ENCODE measurements around the gene MKLN1. TPM values are rescaled to one million over a fixed set of nuclear protein-coding genes. Genes with fewer than 3 reads are reported as not detected.
A peak's percentile ranks its signal among the peaks of the same experiment; 100 is the strongest.
"Not testable (repeated sequence)": the region's sequence is repeated elsewhere in the genome, so short reads cannot be mapped to it uniquely, and the experiment has no call there.

The MKLN1 gene
- polyA plus RNA-seq, 4 donors, result 7.9 to 32.6 (median 17.8) TPM

DNA sequence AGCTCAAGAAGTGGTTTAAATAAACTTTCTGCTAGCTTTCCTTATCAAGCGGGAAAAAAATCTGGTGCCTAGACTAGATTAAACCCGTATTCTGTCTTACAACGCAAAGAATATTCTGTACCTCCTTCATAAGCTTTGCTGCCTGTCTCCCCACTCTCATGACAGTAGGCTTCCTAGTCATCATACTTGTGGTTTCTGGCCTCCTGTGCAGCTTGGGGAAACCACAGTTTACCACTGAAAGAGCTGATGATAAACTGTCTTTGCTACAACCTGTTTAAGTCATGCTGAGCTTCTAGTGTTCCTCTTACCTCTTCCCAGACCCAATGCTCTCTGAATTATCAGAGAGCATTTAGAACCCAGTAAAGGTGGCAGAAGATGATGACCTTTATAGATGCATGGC is 173.7 kb downstream of the MKLN1 start:
- H3K27ac ChIP-seq (ENCODE audit: low read depth in 1 of 3, low read length in 2 of 3), result peak overlapping the region in 1 of 3 donors; percentile 17
- H3K4me1 ChIP-seq (ENCODE audit: control insufficient read depth in 3 of 3, insufficient read depth in 2 of 3, low read depth in 1 of 3, low read length in 2 of 3), result no peaks in the 10 kb centered on the region
- no peak overlapping the region for H3K4me3 ChIP-seq (ENCODE audit: low read depth in 1 of 3, low read length in 3 of 3)
- H3K27me3 ChIP-seq (ENCODE audit: control insufficient read depth in 3 of 3, insufficient read depth in 3 of 3, low read length in 3 of 3), result no peaks in the 10 kb centered on the region
- peaks cover 3 to 13% (median 3%) of the 10 kb centered on the region in 3 donors for H3K36me3 ChIP-seq (ENCODE audit: control insufficient read depth in 3 of 3, insufficient read depth in 2 of 3, low read depth in 1 of 3, low read length in 3 of 3)
- WGBS, 3 donors, result 64 to 88% (median 71%) methylated on average over 3 of the region's 3 CpGs
- no peak for FAIRE-seq
- no peaks in the 10 kb centered on the region for H3K9me3 ChIP-seq (ENCODE audit: control insufficient read depth in 2 of 2, insufficient read depth in 1 of 2, low read depth in 1 of 2, low read length in 1 of 2)
- peak in 1 of 2 donors; percentile 32 for DNase-seq

DNA sequence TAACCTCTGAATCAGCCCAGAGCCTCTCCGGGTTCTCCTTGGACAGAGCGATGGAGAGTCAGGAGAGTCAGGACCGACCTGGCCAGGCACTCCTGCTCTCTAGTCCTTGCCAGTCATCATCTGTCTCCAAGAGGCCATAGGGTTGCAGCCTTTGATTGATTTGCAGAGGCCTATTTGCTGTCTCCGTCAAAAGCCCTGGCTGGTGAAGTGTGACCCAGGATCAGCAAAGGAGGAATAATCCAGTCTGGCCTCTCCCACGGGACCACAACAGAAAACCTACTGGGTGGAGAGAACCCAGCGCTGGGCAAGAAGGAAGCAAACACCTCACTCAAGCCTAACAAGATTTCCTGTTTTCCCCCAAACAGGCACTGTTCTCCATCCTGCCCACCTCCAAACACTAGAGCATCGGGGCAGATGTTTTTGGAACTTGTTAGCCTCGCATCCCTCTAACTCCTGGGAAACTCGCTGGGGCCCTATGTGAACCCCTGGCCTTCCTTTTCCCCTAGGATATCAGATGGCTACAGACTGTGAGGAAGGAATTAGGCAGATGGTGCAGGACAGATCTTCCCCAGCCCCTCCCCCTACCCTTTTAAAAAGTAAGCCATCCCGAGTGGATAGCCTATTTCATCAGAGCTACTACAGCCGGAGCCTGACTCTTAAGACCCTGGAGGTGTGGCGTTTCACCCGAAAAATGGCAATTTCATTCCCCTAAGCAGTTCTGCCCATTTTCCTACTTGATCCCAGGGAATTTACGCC is 174.4 kb downstream of the MKLN1 start:
- H3K4me1 ChIP-seq (ENCODE audit: control insufficient read depth in 3 of 3, insufficient read depth in 2 of 3, low read depth in 1 of 3, low read length in 2 of 3), result no peaks in the 10 kb centered on the region
- no peak overlapping the region for H3K4me3 ChIP-seq (ENCODE audit: low read depth in 1 of 3, low read length in 3 of 3)
- DNase-seq (no peak), FAIRE-seq (no peak)
- no peak overlapping the region for H3K27ac ChIP-seq (ENCODE audit: low read depth in 1 of 3, low read length in 2 of 3)
- WGBS, 3 donors, result 78 to 85% (median 85%) methylated on average over 14 of the region's 14 CpGs
- no peaks in the 10 kb centered on the region for H3K27me3 ChIP-seq (ENCODE audit: control insufficient read depth in 3 of 3, insufficient read depth in 3 of 3, low read length in 3 of 3)
- H3K36me3 ChIP-seq (ENCODE audit: control insufficient read depth in 3 of 3, insufficient read depth in 2 of 3, low read depth in 1 of 3, low read length in 3 of 3), result peaks cover 2 to 14% (median 3%) of the 10 kb centered on the region in 3 donors
- H3K9me3 ChIP-seq (ENCODE audit: control insufficient read depth in 2 of 2, insufficient read depth in 1 of 2, low read depth in 1 of 2, low read length in 1 of 2), result no peaks in the 10 kb centered on the region

DNA sequence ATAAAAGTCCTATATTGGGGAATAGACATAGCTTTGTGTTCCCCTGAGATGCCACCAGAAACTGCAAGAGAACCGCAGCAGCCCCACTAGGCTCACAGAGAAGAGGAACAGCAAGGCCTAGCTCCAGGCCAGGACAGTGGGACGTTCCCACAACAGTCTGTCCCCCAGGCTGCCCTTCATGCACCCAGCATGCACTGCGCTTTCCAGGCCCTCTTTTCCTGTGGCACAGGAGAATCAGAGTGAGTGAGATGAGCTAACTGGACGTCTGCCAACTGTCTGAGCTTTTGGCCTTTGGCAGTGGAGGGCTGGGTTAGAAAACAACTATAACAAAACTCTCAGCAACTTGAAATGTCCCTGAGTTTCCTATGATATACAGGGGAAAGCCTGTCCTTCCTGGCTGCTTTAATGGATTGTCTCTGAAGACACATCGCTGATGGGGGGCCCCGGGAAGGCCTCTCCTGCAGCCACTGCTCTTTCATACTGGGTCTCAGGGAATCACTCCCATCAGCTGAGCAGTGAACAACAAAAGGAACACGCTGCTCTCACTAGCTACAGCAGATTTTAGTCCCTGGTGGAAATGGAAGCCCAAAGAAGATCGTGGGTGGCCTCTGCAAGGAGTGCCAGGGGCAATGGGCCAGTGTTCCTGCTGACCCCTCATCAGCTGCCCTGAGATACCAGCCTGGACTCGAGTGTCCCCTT is 175.3 kb downstream of the MKLN1 start:
- H3K4me3 ChIP-seq (ENCODE audit: low read depth in 1 of 3, low read length in 3 of 3), result no peak overlapping the region
- FAIRE-seq (no peak), DNase-seq (no peak)
- H3K27ac ChIP-seq (ENCODE audit: low read depth in 1 of 3, low read length in 2 of 3), result no peak overlapping the region
- no peaks in the 10 kb centered on the region for H3K27me3 ChIP-seq (ENCODE audit: control insufficient read depth in 3 of 3, insufficient read depth in 3 of 3, low read length in 3 of 3)
- peaks cover 0 to 13% (median 0%) of the 10 kb centered on the region in 3 donors for H3K36me3 ChIP-seq (ENCODE audit: control insufficient read depth in 3 of 3, insufficient read depth in 2 of 3, low read depth in 1 of 3, low read length in 3 of 3)
- WGBS, 3 donors, result 49 to 65% (median 60%) methylated on average over 9 of the region's 9 CpGs
- no peaks in the 10 kb centered on the region for H3K9me3 ChIP-seq (ENCODE audit: control insufficient read depth in 2 of 2, insufficient read depth in 1 of 2, low read depth in 1 of 2, low read length in 1 of 2)
- H3K4me1 ChIP-seq (ENCODE audit: control insufficient read depth in 3 of 3, insufficient read depth in 2 of 3, low read depth in 1 of 3, low read length in 2 of 3), result peaks cover 0 to under 1% (median 0%) of the 10 kb centered on the region in 3 donors

GRCh38 chr7:131503639-131504038 is 176.0 kb downstream of the MKLN1 start:
- Histone ChIP-seq H3K4me1 (ENCODE audit: control insufficient read depth in 3 of 3, insufficient read depth in 2 of 3, low read depth in 1 of 3, low read length in 2 of 3) (peaks cover 0 to 3% (median 0%) of the 10 kb centered on the region in 3 donors), H3K9me3 (ENCODE audit: control insufficient read depth in 2 of 2, insufficient read depth in 1 of 2, low read depth in 1 of 2, low read length in 1 of 2) (no peaks in the 10 kb centered on the region), H3K4me3 (ENCODE audit: low read depth in 1 of 3, low read length in 3 of 3) (no peak overlapping the region), H3K36me3 (ENCODE audit: control insufficient read depth in 3 of 3, insufficient read depth in 2 of 3, low read depth in 1 of 3, low read length in 3 of 3) (peaks cover 0 to 10% (median 0%) of the 10 kb centered on the region in 3 donors), H3K27ac (ENCODE audit: low read depth in 1 of 3, low read length in 2 of 3) (no peak overlapping the region), H3K27me3 (ENCODE audit: control insufficient read depth in 3 of 3, insufficient read depth in 3 of 3, low read length in 3 of 3) (no peaks in the 10 kb centered on the region)
- DNase-seq, result no peak
- 24 to 47% (median 29%) methylated on average over 6 of the region's 6 CpGs for WGBS, 3 donors
- FAIRE-seq, result no peak

GRCh38 chr7:131504157-131504899 is 176.7 kb downstream of the MKLN1 start:
- H3K36me3 ChIP-seq (ENCODE audit: control insufficient read depth in 3 of 3, insufficient read depth in 2 of 3, low read depth in 1 of 3, low read length in 3 of 3), result peaks cover 0 to 14% (median 0%) of the 10 kb centered on the region in 3 donors
- no peak overlapping the region for H3K27ac ChIP-seq (ENCODE audit: low read depth in 1 of 3, low read length in 2 of 3)
- 84 to 90% (median 88%) methylated on average over 14 of the region's 14 CpGs for WGBS, 3 donors
- H3K27me3 ChIP-seq (ENCODE audit: control insufficient read depth in 3 of 3, insufficient read depth in 3 of 3, low read length in 3 of 3), result no peaks in the 10 kb centered on the region
- peaks cover 0 to 3% (median 0%) of the 10 kb centered on the region in 3 donors for H3K4me1 ChIP-seq (ENCODE audit: control insufficient read depth in 3 of 3, insufficient read depth in 2 of 3, low read depth in 1 of 3, low read length in 2 of 3)
- no peak overlapping the region for H3K4me3 ChIP-seq (ENCODE audit: low read depth in 1 of 3, low read length in 3 of 3)
- no peaks in the 10 kb centered on the region for H3K9me3 ChIP-seq (ENCODE audit: control insufficient read depth in 2 of 2, insufficient read depth in 1 of 2, low read depth in 1 of 2, low read length in 1 of 2)
- DNase-seq, result no peak
- no peak for FAIRE-seq

DNA sequence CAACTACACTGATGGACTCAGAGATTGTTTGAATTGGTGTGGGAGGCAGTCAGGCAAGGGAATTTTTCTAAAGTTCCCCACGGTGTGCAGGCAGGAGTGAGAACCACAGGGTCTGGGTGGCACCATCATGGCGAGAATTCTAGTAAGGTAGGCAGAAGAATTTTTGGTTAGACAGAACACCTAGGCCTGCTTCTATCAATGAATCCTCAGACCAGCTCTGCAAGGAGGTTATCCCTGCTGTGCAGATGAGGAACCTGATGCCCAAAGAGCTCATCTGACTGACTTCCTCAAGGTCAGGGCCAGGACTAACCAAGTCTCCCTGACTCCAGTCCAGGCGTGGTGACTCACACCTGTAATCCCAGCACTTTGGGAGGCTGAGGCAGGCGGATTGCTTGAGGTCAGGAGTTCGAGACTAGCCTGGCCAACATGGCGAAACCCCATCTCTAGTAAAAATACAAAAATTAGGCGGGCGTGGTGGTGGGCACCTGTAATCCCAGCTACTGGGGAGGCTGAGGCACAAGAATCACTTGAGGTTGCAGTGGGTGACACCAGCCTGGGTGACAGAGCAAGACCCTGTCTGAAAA is 177.5 kb downstream of the MKLN1 start:
- FAIRE-seq, DNase-seq: not testable (repeated sequence)
- WGBS, 3 donors, result 80 to 88% (median 85%) methylated on average over 8 of the region's 8 CpGs

GRCh38 chr7:131505636-131506557 is 178.2 kb downstream of the MKLN1 start:
- FAIRE-seq, result no peak

More for the DNA sequence above, 177.5 kb downstream of the MKLN1 start:
- not testable (repeated sequence) for H3K27ac ChIP-seq (ENCODE audit: low read depth in 1 of 3, low read length in 2 of 3); H3K4me3 ChIP-seq (ENCODE audit: low read depth in 1 of 3, low read length in 3 of 3); H3K9me3 ChIP-seq (ENCODE audit: control insufficient read depth in 2 of 2, insufficient read depth in 1 of 2, low read depth in 1 of 2, low read length in 1 of 2); H3K4me1 ChIP-seq (ENCODE audit: control insufficient read depth in 3 of 3, insufficient read depth in 2 of 3, low read depth in 1 of 3, low read length in 2 of 3); H3K27me3 ChIP-seq (ENCODE audit: control insufficient read depth in 3 of 3, insufficient read depth in 3 of 3, low read length in 3 of 3)
- peaks cover 0 to 14% (median 0%) of the 10 kb centered on the region in 3 donors for H3K36me3 ChIP-seq (ENCODE audit: control insufficient read depth in 3 of 3, insufficient read depth in 2 of 3, low read depth in 1 of 3, low read length in 3 of 3)

More at GRCh38 chr7:131505636-131506557, 178.2 kb downstream of the MKLN1 start:
- Histone ChIP-seq H3K4me3 (ENCODE audit: low read depth in 1 of 3, low read length in 3 of 3) (no peak overlapping the region), H3K36me3 (ENCODE audit: control insufficient read depth in 3 of 3, insufficient read depth in 2 of 3, low read depth in 1 of 3, low read length in 3 of 3) (peaks cover 0 to 14% (median 0%) of the 10 kb centered on the region in 3 donors), H3K27me3 (ENCODE audit: control insufficient read depth in 3 of 3, insufficient read depth in 3 of 3, low read length in 3 of 3) (no peaks in the 10 kb centered on the region), H3K9me3 (ENCODE audit: control insufficient read depth in 2 of 2, insufficient read depth in 1 of 2, low read depth in 1 of 2, low read length in 1 of 2) (no peaks in the 10 kb centered on the region), H3K27ac (ENCODE audit: low read depth in 1 of 3, low read length in 2 of 3) (no peak overlapping the region), H3K4me1 (ENCODE audit: control insufficient read depth in 3 of 3, insufficient read depth in 2 of 3, low read depth in 1 of 3, low read length in 2 of 3) (peaks cover 0 to 3% (median 0%) of the 10 kb centered on the region in 3 donors)
- DNase-seq, result no peak
- WGBS, 3 donors, result 72 to 85% (median 77%) methylated on average over 28 to 30 of the region's 30 CpGs
